Kidney (tissue), 14 donors: Measurements from ENCODE around the gene TSPAN6. TPM values are rescaled to one million over a fixed set of nuclear protein-coding genes. Genes with fewer than 3 reads are reported as not detected.

Source experiments
- DNase-seq, 5 donors: peaks; one replicate each; pipeline ENCODE4 v3.0.0-alpha.2; 2013 to 2020
- FAIRE-seq: peaks from 2 replicates; lab custom pipeline; 2012; peaks lifted over from hg19 to GRCh38; lab: Jason Lieb, UNC
- H3K27ac ChIP-seq, 2 donors: one replicate each; pipeline ENCODE4 v1.7.0; 2013; ENCODE audit warnings: low read depth in 2 of 2, low read length in 2 of 2, inconsistent platforms in 1 of 2
- H3K27me3 ChIP-seq: one replicate; pipeline ENCODE4 v1.7.1; 2013; ENCODE audit warnings: low read length, inconsistent platforms; ENCODE audit not compliant: control insufficient read depth, insufficient read depth
- H3K36me3 ChIP-seq, 3 donors: one replicate each; pipeline versions ENCODE4 v1.7.0 to v1.7.1; 2013; ENCODE audit warnings: low read length in 3 of 3, control low read depth in 1 of 3, inconsistent platforms in 1 of 3; ENCODE audit not compliant: insufficient read depth in 3 of 3, control insufficient read depth in 2 of 3
- H3K4me1 ChIP-seq, 3 donors: one replicate each; pipeline versions ENCODE4 v1.7.0 to v1.7.1; 2013; ENCODE audit warnings: low read length in 3 of 3, inconsistent platforms in 1 of 3, low read depth in 1 of 3; ENCODE audit not compliant: control insufficient read depth in 2 of 3, insufficient read depth in 2 of 3
- H3K4me3 ChIP-seq, 3 donors: one replicate each; pipeline versions ENCODE4 v1.7.0 to v1.8.1; 2013; ENCODE audit warnings: low read length in 3 of 3, control low read depth in 1 of 3, inconsistent platforms in 1 of 3
- H3K9ac ChIP-seq, 3 donors: one replicate each; pipeline versions ENCODE4 v1.7.0 to v1.7.1; 2013; ENCODE audit warnings: low read length in 3 of 3, control low read depth in 1 of 3, inconsistent platforms in 1 of 3
- H3K9me3 ChIP-seq, 3 donors: one replicate each; pipeline versions ENCODE4 v1.7.0 to v1.7.1; 2013; ENCODE audit warnings: low read length in 3 of 3, control low read depth in 1 of 3, inconsistent platforms in 1 of 3; ENCODE audit not compliant: control insufficient read depth in 2 of 3, insufficient read depth in 1 of 3
- CTCF ChIP-seq: IDR thresholded peaks from 3 replicates; pipeline ENCODE4 v1.5.1; 2012; ENCODE audit warnings: mild to moderate bottlenecking, moderate library complexity, borderline replicate concordance; ENCODE audit not compliant: insufficient read depth; ENCODE audit errors: extremely low read depth
- intact Hi-C: fragments of 100-400 bp; cut with DNase I; formaldehyde crosslinking; loops from one replicate; pipeline ENCODE4 v1.11.1; 2022
- polyA plus RNA-seq: library from polyadenylated mRNA; stranded (reverse); fragments of 350-450 nt; fragmentation: Illumina TruSeq; extraction: RNeasy Lipid Tissue Mini Kit (QIAGEN cat#74804); gene quantifications from one replicate; pipeline ENCODE4 v1.2.3, GENCODE V29; 2014; ENCODE audit warnings: low read depth, low replicate concordance; ENCODE audit not compliant: insufficient read depth
- total RNA-seq: library from RNA; stranded (reverse); fragmentation: NEBNext Ultra II Directional; extraction: Animal tissue kit (Norgen Biotek cat#: 25700); gene quantifications from one replicate; pipeline ENCODE4 v1.2.1, GENCODE V29; 2021
- donor health status: control.
- donor health status: control.
- donor health status: control.
- donor health status: control.
- donor health status: control.
- donor health status: DM: yes; HTN: yes; CAD: no.
- donor health status: Normal renal cell carcinoma (clear cell type).

TSPAN6 gene
- total and polyA plus RNA-seq, 2 donors from 2014 or later = 27.8 to 60.1 TPM

GRCh38 chrX:100642290-100642689 is 5.7 kb upstream of the TSPAN6 start:
- H3K9me3 ChIP-seq = no peaks in the 10 kb centered on the region
- H3K4me1 ChIP-seq = no peaks in the 10 kb centered on the region
- no peak overlapping the region for H3K9ac ChIP-seq
- H3K27ac ChIP-seq = no peak overlapping the region
- no peaks in the 10 kb centered on the region for H3K36me3 ChIP-seq
- H3K4me3 ChIP-seq = no peak overlapping the region
- no peak for TF ChIP-seq CTCF
- intact Hi-C loops = no loop called here
- peaks cover 2% of the 10 kb centered on the region for H3K27me3 ChIP-seq
- no peak for FAIRE-seq
- peak in 2 of 5 donors; percentile 35 to 64 for DNase-seq

DNA sequence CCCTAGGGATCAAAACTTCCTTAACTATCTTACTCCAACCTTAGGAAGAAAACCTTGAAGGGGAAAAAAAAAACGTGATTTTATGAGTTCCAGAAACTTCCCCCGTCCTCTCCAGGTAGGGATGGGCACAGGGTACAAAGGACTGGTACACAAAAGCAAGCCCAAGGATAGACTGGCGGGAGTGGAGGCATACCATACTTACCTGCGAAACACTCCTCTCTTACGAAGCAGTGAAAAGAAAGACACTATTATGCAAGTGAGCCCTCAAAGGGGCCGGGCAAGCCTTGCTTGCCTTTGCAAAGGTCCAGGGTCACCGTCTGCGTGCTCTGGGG is 651 bp downstream of the TSPAN6 start:
- FAIRE-seq = no peak
- peaks cover 0 to 4% (median 0%) of the 10 kb centered on the region in 3 donors for H3K36me3 ChIP-seq
- H3K9me3 ChIP-seq = no peaks in the 10 kb centered on the region
- intact Hi-C loops = no loop called here
- no peak for DNase-seq
- peak overlapping the region in 1 of 2 donors; percentile 47 for H3K27ac ChIP-seq
- peaks cover 2% of the 10 kb centered on the region for H3K27me3 ChIP-seq
- peak overlapping the region; percentile 15 to 71 (median 38) for H3K9ac ChIP-seq
- peak overlapping the region; percentile 61 to 82 (median 72) for H3K4me3 ChIP-seq
- TF ChIP-seq CTCF = no peak
- H3K4me1 ChIP-seq = no peaks in the 10 kb centered on the region

DNA sequence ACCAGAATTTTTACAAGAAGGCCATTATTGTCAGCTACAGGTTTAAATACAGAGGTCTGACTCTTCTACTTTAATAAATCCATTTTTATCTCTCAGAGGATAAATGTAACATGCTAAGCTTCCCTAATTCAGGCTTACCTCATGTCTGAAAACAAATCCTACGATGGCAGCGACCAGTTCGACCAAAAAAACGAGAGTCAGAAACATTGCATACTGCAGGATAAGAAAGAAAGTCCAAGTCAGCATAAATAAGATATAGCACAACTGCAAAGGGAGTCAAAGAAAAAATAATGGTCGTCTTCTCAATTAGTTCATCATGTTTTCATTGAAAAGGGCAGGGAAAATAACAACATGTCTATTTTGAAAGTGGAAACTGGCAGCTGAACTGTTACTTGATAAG is 1.6 kb downstream of the TSPAN6 start:
- FAIRE-seq = no peak
- H3K9me3 ChIP-seq = no peaks in the 10 kb centered on the region
- peaks cover 2% of the 10 kb centered on the region for H3K27me3 ChIP-seq
- DNase-seq = no peak
- H3K27ac ChIP-seq = no peak overlapping the region
- no peak for TF ChIP-seq CTCF
- intact Hi-C loops = no loop called here
- H3K36me3 ChIP-seq = peaks cover 0 to 8% (median 0%) of the 10 kb centered on the region in 3 donors
- no peak overlapping the region for H3K9ac ChIP-seq
- no peaks in the 10 kb centered on the region for H3K4me1 ChIP-seq
- peak overlapping the region in 2 of 3 donors; percentile 61 to 82 for H3K4me3 ChIP-seq

GRCh38 chrX:100625985-100626491 is 10.6 kb downstream of the TSPAN6 start:
- FAIRE-seq = peak; percentile 51

More at GRCh38 chrX:100625985-100626491, 10.6 kb downstream of the TSPAN6 start:
- no peak for DNase-seq
- peaks cover 0 to 10% (median 0%) of the 10 kb centered on the region in 3 donors for H3K36me3 ChIP-seq
- no peaks in the 10 kb centered on the region for H3K27me3 ChIP-seq
- no peaks in the 10 kb centered on the region for H3K9me3 ChIP-seq
- intact Hi-C loops = no loop called here
- no peak overlapping the region for H3K4me3 ChIP-seq
- no peak for TF ChIP-seq CTCF
- H3K4me1 ChIP-seq = no peaks in the 10 kb centered on the region
- H3K27ac ChIP-seq = no peak overlapping the region
- H3K9ac ChIP-seq = no peak overlapping the region
